HEK293 (cell line): Measurements from ENCODE around the gene NMNAT3.

Source experiments
- CTCF ChIA-PET: fragments of 350-600 bp; formaldehyde crosslinking; extraction: SDS; loops from one replicate; lab custom pipeline; 2021; ENCODE audit warnings: antibody characterized with exemption; lab: Yijun Ruan, JAX
- POLR2A ChIA-PET: fragments of 300-600 bp; formaldehyde crosslinking; extraction: SDS; loops from one replicate; lab custom pipeline; 2020; ENCODE audit warnings: antibody characterized with exemption, inconsistent platforms; lab: Yijun Ruan, JAX
- H3K27ac ChIP-seq: fragments of 200-500 bp; sonication (Bioruptor generic); 2 replicates; pipeline ENCODE4 v1.5.1; 2014; ENCODE audit warnings: low read depth, low read length, control low read depth, inconsistent platforms; ENCODE audit errors: extremely low read depth
- H3K36me3 ChIP-seq, 2 experiments: fragments of 200-500 bp in 1 of 2; sonication (Bioruptor generic) in 1 of 2; 1 replicate in 1 of 2; 2 replicates in 1 of 2; pipeline ENCODE4 v1.5.1; 2014 to 2017; ENCODE audit warnings: inconsistent platforms in 2 of 2, low read length in 2 of 2; ENCODE audit not compliant: control insufficient read depth in 2 of 2, insufficient read depth in 1 of 2
- H3K4me1 ChIP-seq: fragments of 200-500 bp; sonication (Bioruptor generic); 2 replicates; pipeline ENCODE4 v1.5.1; 2014; ENCODE audit warnings: mild to moderate bottlenecking, low read length, inconsistent platforms; ENCODE audit not compliant: control insufficient read depth, insufficient read depth
- H3K4me3 ChIP-seq: 2 replicates; pipeline ENCODE4 v1.5.1; 2011; ENCODE audit warnings: low read depth, mild to moderate bottlenecking, control low read depth, low read length, moderate library complexity
- H3K9me3 ChIP-seq: fragments of 200-500 bp; sonication (Bioruptor generic); 2 replicates; pipeline ENCODE4 v1.5.1; 2014; ENCODE audit warnings: low read depth, low read length, inconsistent platforms; ENCODE audit not compliant: control insufficient read depth, insufficient read depth
- GLI4 ChIP-seq: fragments of 450-650 bp; formaldehyde crosslinking; IDR thresholded peaks from 2 replicates; pipeline ENCODE4 v1.5.1; 2016; ENCODE audit warnings: missing biosample characterization, missing genetic modification characterization
- GLIS1 ChIP-seq: fragments of 450-650 bp; formaldehyde crosslinking; IDR thresholded peaks from 2 replicates; pipeline ENCODE4 v1.5.1; 2016; ENCODE audit warnings: missing biosample characterization, missing genetic modification characterization
- HIC1 ChIP-seq: fragments of 450-650 bp; formaldehyde crosslinking; IDR thresholded peaks from 2 replicates; pipeline ENCODE4 v1.5.1; 2016; ENCODE audit warnings: missing biosample characterization, missing genetic modification characterization
- KLF16 ChIP-seq: fragments of 450-650 bp; formaldehyde crosslinking; IDR thresholded peaks from 2 replicates; pipeline ENCODE4 v1.5.1; 2017; ENCODE audit warnings: missing biosample characterization, missing genetic modification characterization
- TCF7L2 ChIP-seq: IDR thresholded peaks from 2 replicates; pipeline ENCODE4 v1.6.1; 2011; ENCODE audit warnings: low read depth, mild to moderate bottlenecking, inconsistent platforms, low read length, moderate library complexity, borderline replicate concordance
- YY2 ChIP-seq: fragments of 450-650 bp; formaldehyde crosslinking; IDR thresholded peaks from 2 replicates; pipeline ENCODE4 v1.5.1; 2016; ENCODE audit warnings: missing biosample characterization, missing genetic modification characterization
- ZBTB1 ChIP-seq: fragments of 450-650 bp; formaldehyde crosslinking; IDR thresholded peaks from 2 replicates; pipeline ENCODE4 v1.5.1; 2016; ENCODE audit warnings: missing biosample characterization, missing genetic modification characterization
- ZBTB7A ChIP-seq: fragments of 450-650 bp; formaldehyde crosslinking; IDR thresholded peaks from 2 replicates; pipeline ENCODE4 v1.5.1; 2016; ENCODE audit warnings: low read depth, missing biosample characterization, missing genetic modification characterization
- ZNF10 ChIP-seq: fragments of 450-650 bp; formaldehyde crosslinking; IDR thresholded peaks from 2 replicates; pipeline ENCODE4 v1.5.1; 2017; ENCODE audit warnings: missing biosample characterization, missing genetic modification characterization
- ZNF16 ChIP-seq: fragments of 450-650 bp; formaldehyde crosslinking; IDR thresholded peaks from 2 replicates; pipeline ENCODE4 v1.5.1; 2016; ENCODE audit warnings: low read depth, missing biosample characterization, missing genetic modification characterization
- ZNF223 ChIP-seq: fragments of 450-650 bp; formaldehyde crosslinking; IDR thresholded peaks from 2 replicates; pipeline ENCODE4 v1.5.1; 2016; ENCODE audit warnings: missing biosample characterization, missing genetic modification characterization
- ZNF324 ChIP-seq: fragments of 450-650 bp; formaldehyde crosslinking; IDR thresholded peaks from 2 replicates; pipeline ENCODE4 v1.5.1; 2016; ENCODE audit warnings: missing biosample characterization, missing genetic modification characterization
- ZNF366 ChIP-seq: fragments of 450-650 bp; formaldehyde crosslinking; conservative IDR thresholded peaks from 2 replicates; pipeline ENCODE4 v1.5.1; 2016; ENCODE audit warnings: missing biosample characterization, missing genetic modification characterization
- ZNF398 ChIP-seq: fragments of 450-650 bp; formaldehyde crosslinking; IDR thresholded peaks from 2 replicates; pipeline ENCODE4 v1.5.1; 2017; ENCODE audit warnings: missing biosample characterization, missing genetic modification characterization
- ZNF404 ChIP-seq: fragments of 450-650 bp; formaldehyde crosslinking; IDR thresholded peaks from 2 replicates; pipeline ENCODE4 v1.5.1; 2017; ENCODE audit warnings: missing biosample characterization, missing genetic modification characterization
- ZNF426 ChIP-seq: fragments of 450-650 bp; formaldehyde crosslinking; IDR thresholded peaks from 2 replicates; pipeline ENCODE4 v1.5.1; 2017; ENCODE audit warnings: missing biosample characterization, missing genetic modification characterization, mild to moderate bottlenecking, inconsistent platforms, moderate library complexity
- ZNF626 ChIP-seq: fragments of 450-650 bp; sonication (Bioruptor Pico); formaldehyde crosslinking; IDR thresholded peaks from 2 replicates; pipeline ENCODE4 v1.5.1; 2018; ENCODE audit warnings: missing biosample characterization, missing genetic modification characterization, inconsistent platforms
- ZNF654 ChIP-seq: fragments of 450-650 bp; formaldehyde crosslinking; IDR thresholded peaks from 2 replicates; pipeline ENCODE4 v1.5.1; 2016; ENCODE audit warnings: low read depth, missing biosample characterization, missing genetic modification characterization
- ZNF747 ChIP-seq: fragments of 450-650 bp; formaldehyde crosslinking; IDR thresholded peaks from 2 replicates; pipeline ENCODE4 v1.5.1; 2016; ENCODE audit warnings: missing biosample characterization, missing genetic modification characterization
- ZNF776 ChIP-seq: fragments of 450-650 bp; formaldehyde crosslinking; IDR thresholded peaks from 2 replicates; pipeline ENCODE4 v1.5.0; 2017; ENCODE audit warnings: missing biosample characterization, missing genetic modification characterization, borderline replicate concordance
- ZSCAN16 ChIP-seq: fragments of 450-650 bp; formaldehyde crosslinking; IDR thresholded peaks from 2 replicates; pipeline ENCODE4 v1.5.1; 2016; ENCODE audit warnings: missing biosample characterization, missing genetic modification characterization
- TF ChIP-seq, protein P1 (sequence below): fragments of 450-650 bp; formaldehyde crosslinking; IDR thresholded peaks from 2 replicates; pipeline ENCODE4 v1.5.1; 2016; ENCODE audit warnings: missing biosample characterization, missing genetic modification characterization

NMNAT3 gene

GRCh38 chr3:139588450-139588849 lies 89.3 kb downstream of the NMNAT3 start:
- TF ChIP-seq GLIS1 (tag by site-specific recombination), result no peak
- TF ChIP-seq ZSCAN16, result no peak
- TF ChIP-seq HIC1, result no peak
- no peak for TF ChIP-seq ZNF398 (tag by site-specific recombination)
- TF ChIP-seq, all 188 proteins: peak for 0
- Histone ChIP-seq H3K9me3 (no peaks in the 10 kb centered on the region), H3K4me1 (no peaks in the 10 kb centered on the region), H3K27ac (no peak overlapping the region), H3K4me3 (no peak overlapping the region), H3K36me3 (no peaks in the 10 kb centered on the region)
- CTCF ChIA-PET, result interaction anchor here (0.8 to 1.5 kb wide), 7 partner anchors 10 to 185 kb away, joined by 3 to 5 read pairs (median 4); no protein-coding TSS in a partner anchor
- POLR2A ChIA-PET, result no interaction called here

DNA sequence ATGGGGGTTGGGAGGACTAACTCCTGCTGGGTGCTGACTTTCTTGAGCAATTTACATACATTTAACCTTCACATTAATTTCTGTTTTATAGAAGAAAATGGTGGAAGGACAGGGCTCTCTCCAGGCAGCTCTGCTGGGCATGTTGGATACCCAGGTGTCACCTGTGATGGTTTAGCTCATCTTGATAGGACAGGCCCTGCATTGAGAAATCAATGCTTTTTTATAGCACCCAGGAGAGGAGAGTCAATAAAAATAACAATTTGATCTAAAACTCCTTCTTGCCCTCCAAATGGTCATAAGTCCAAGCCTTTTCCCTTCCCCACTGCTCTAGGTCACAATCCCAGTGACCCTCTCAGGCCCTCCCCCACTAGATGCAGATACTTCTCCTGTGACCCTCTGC lies 90.0 kb downstream of the NMNAT3 start:
- H3K4me3 ChIP-seq, result no peak overlapping the region
- TF ChIP-seq ZNF776 (tag by site-specific recombination) (no peak), ZBTB7A (tag by site-specific recombination) (no peak), GLI4 (tag by site-specific recombination) (no peak), ZNF16 (no peak), ZNF404 (tag by site-specific recombination) (no peak), ZNF366 (no peak), TCF7L2 (no peak), KLF16 (tag by site-specific recombination) (no peak), ZNF324 (no peak), ZNF10 (tag by site-specific recombination) (no peak), ZNF426 (tag by site-specific recombination) (no peak), ZNF747 (tag by site-specific recombination) (no peak), ZNF223 (tag by site-specific recombination) (no peak), ZBTB1 (tag by site-specific recombination) (no peak), ZNF626 (tag by site-specific recombination) (no peak), ZNF654 (tag by site-specific recombination) (no peak), YY2 (tag by site-specific recombination) (no peak)
- TF ChIP-seq, protein P1, sequence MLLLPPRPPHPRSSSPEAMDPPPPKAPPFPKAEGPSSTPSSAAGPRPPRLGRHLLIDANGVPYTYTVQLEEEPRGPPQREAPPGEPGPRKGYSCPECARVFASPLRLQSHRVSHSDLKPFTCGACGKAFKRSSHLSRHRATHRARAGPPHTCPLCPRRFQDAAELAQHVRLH (tag by site-specific recombination), result no peak
- TF ChIP-seq, all 188 proteins: peak for 0
- POLR2A ChIA-PET, result no interaction called here
- Histone ChIP-seq H3K4me1 (no peaks in the 10 kb centered on the region), H3K9me3 (no peaks in the 10 kb centered on the region), H3K36me3 (no peaks in the 10 kb centered on the region), H3K27ac (no peak overlapping the region)
- CTCF ChIA-PET, result interaction anchor here (0.8 to 1.5 kb wide), 5 partner anchors 11 to 186 kb away, joined by 3 to 5 read pairs (median 4); no protein-coding TSS in a partner anchor
